Activated effector memory CD4-positive, alpha-beta T cell treated with Interleukin-2 at 50 U/mL for 16 hours (primary cell): ENCODE measurements around the gene IL11.

Source experiments
- DNase-seq: peaks from one replicate; pipeline ENCODE4 v3.0.0-alpha.2; 2020

The IL11 gene

GRCh38 chr19:55321466-55322137 lies 48.7 kb downstream of the IL11 start:
- DNase-seq, result no peak

GRCh38 chr19:55320844-55321419 lies 49.3 kb downstream of the IL11 start:
- DNase-seq, result no peak

GRCh38 chr19:55319785-55320184 lies 50.5 kb downstream of the IL11 start:
- DNase-seq, result no peak

- DNase-seq, result no peak
These were observed 53.6 kb downstream of the IL11 start for GRCh38 chr19:55316646-55317045.

- DNase-seq, result no peak
These were observed 54.2 kb downstream of the IL11 start for GRCh38 chr19:55315956-55316525.

GRCh38 chr19:55314396-55314795 lies 55.9 kb downstream of the IL11 start:
- DNase-seq, result no peak
